Cardiac fibroblast (primary cell): ENCODE results near the gene OGFR.

Experiments used
- DNase-seq, 2 donors: peaks; one replicate each; pipeline versions ENCODE4 v3.0.0 to v3.0.0-alpha.2; 2010; ENCODE audit warnings: low read depth in 2 of 2
- H3K4me3 ChIP-seq, 2 donors: replicated peaks in 1 of 2; 1 replicate in 1 of 2; 2 replicates in 1 of 2; pipeline ENCODE4 v1.5.1; 2011; ENCODE audit warnings: low read depth in 2 of 2, low read length in 2 of 2, mild to moderate bottlenecking in 2 of 2, moderate library complexity in 1 of 2
- TF ChIP-seq, protein P1 (sequence below): IDR thresholded peaks from one replicate; pipeline ENCODE4 v1.5.1; 2011; ENCODE audit warnings: low read depth, mild to moderate bottlenecking, low read length, inconsistent platforms

Gene OGFR

DNA sequence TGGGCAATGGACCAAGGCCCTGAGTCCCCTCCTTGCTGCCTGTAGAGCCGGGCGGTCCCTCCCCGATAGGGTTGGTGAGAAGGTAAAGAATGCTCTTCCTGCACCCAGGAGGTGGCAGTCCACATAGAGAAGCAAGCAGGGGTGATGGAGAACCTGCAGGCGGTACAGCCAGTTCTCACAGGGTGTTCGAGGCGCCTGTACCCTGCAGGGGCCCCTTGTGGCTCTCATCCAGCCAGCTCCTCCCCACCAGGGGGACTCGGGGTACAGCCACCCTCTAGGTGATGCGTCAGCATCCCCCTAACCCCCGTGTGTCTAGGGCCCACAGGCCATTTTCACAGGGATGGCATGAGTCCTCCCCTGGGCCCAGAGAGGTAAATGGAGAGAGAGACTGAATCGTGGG is 7.1 kb downstream of the OGFR start:
- no peak overlapping the region for H3K4me3 ChIP-seq
- DNase-seq = no peak
- TF ChIP-seq, protein P1, sequence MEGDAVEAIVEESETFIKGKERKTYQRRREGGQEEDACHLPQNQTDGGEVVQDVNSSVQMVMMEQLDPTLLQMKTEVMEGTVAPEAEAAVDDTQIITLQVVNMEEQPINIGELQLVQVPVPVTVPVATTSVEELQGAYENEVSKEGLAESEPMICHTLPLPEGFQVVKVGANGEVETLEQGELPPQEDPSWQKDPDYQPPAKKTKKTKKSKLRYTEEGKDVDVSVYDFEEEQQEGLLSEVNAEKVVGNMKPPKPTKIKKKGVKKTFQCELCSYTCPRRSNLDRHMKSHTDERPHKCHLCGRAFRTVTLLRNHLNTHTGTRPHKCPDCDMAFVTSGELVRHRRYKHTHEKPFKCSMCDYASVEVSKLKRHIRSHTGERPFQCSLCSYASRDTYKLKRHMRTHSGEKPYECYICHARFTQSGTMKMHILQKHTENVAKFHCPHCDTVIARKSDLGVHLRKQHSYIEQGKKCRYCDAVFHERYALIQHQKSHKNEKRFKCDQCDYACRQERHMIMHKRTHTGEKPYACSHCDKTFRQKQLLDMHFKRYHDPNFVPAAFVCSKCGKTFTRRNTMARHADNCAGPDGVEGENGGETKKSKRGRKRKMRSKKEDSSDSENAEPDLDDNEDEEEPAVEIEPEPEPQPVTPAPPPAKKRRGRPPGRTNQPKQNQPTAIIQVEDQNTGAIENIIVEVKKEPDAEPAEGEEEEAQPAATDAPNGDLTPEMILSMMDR = no peak

DNA sequence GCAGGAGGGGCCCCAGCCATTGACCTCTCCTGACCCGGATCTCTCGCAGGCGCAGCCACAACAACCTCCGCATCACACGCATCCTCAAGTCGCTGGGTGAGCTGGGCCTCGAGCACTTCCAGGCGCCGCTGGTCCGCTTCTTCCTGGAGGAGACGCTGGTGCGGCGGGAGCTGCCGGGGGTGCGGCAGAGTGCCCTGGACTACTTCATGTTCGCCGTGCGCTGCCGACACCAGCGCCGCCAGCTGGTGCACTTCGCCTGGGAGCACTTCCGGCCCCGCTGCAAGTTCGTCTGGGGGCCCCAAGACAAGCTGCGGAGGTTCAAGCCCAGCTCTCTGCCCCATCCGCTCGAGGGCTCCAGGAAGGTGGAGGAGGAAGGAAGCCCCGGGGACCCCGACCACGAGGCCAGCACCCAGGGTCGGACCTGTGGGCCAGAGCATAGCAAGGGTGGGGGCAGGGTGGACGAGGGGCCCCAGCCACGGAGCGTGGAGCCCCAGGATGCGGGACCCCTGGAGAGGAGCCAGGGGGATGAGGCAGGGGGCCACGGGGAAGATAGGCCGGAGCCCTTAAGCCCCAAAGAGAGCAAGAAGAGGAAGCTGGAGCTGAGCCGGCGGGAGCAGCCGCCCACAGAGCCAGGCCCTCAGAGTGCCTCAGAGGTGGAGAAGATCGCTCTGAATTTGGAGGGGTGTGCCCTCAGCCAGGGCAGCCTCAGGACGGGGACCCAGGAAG is 7.7 kb downstream of the OGFR start:
- no peak for DNase-seq
- TF ChIP-seq, protein P1 = no peak
- H3K4me3 ChIP-seq = no peak overlapping the region

DNA sequence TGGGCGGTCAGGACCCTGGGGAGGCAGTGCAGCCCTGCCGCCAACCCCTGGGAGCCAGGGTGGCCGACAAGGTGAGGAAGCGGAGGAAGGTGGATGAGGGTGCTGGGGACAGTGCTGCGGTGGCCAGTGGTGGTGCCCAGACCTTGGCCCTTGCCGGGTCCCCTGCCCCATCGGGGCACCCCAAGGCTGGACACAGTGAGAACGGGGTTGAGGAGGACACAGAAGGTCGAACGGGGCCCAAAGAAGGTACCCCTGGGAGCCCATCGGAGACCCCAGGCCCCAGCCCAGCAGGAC is 8.2 kb downstream of the OGFR start:
- TF ChIP-seq, protein P1 = no peak
- no peak for DNase-seq
- H3K4me3 ChIP-seq = no peak overlapping the region

DNA sequence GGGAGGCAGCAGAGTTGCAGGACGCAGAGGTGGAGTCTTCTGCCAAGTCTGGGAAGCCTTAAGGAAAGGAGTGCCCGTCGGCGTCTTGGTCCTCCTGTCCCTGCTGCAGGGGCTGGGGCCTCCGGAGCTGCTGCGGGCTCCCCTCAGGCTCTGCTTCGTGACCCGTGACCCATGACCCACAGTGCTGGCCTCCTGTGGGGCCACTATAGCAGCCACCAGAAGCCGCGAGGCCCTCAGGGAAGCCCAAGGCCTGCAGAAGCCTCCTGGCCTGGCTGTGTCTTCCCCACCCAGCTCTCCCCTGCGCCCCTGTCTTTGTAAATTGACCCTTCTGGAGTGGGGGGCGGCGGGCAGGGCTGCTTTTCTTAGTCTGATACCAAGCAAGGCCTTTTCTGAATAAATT is 9.0 kb downstream of the OGFR start:
- no peak for DNase-seq
- TF ChIP-seq, protein P1 = no peak
- H3K4me3 ChIP-seq = no peak overlapping the region

DNA sequence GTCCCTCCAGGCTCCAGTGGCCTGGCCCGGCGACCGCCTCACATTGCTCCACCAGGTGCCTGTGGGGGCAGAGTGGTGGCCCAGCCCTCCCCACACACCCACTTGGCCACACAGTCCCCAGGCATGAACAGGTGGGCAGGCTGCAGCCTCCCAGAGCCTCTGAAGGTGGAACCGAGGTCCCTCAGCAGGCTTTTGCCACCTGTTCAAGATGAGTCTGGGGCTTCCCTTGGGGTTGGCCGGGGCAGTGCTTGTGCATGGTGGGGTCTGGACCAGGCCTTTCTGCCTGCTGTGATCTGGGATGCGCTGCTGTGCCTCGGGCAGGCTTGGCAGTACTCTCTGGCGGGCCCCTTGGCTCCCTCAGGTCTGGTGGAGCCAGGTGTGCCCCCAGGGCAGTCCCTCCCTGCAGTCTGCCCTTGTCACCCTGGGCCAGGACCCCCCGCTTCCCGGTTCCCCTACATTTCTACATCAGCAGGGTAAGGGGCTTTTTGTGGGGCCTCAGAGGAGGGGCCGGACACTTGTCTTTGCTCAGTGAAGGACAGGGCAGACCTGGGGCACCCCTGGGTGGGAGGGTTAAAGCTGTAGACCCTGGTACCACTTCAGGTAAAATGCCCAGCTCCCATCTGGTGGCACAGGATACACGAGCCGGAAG is 9.5 kb downstream of the OGFR start:
- TF ChIP-seq, protein P1 = no peak
- DNase-seq = no peak
- no peak overlapping the region for H3K4me3 ChIP-seq

DNA sequence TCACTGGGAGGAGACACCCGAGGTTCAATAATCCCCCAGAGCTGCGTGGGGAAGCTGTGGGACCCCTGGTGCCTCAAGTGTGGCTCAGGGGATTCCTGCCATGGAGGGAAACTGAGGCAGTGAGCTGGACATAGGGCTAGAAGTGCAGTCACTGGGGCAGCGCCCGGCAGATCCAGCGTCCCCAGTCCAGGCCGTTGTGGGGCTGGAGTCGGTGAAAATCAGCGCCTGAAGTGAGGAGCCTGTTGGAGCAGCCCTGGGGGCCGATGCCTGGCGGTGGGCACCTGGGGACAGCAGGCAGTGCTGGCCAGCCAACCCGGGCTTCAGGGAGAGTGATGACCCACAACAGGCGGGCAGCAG is 10.1 kb downstream of the OGFR start:
- TF ChIP-seq, protein P1 = no peak
- no peak for DNase-seq
- H3K4me3 ChIP-seq = no peak overlapping the region
